ENCODE results near the gene BZW2. TPM values are rescaled to one million over a fixed set of nuclear protein-coding genes. Genes with fewer than 3 reads are reported as not detected.

The BZW2 gene
- total RNA-seq, 1 experiment from 2014 or later, result 80.9 TPM

GRCh38 chr7:16668049-16668858 lies 22.3 kb downstream of the BZW2 start:
- DNase-seq (ENCODE audit: low read depth, low spot score) (peak; percentile 96), ATAC-seq (peak; percentile 96)
- Histone ChIP-seq H3K4me3 (ENCODE audit: low read depth in 2 of 2, low read length in 2 of 2) (peak overlapping the region in 1 of 2 experiments; percentile 12; a peak in 1 of 4 replicates), H3K9me3 (ENCODE audit: control insufficient read depth, insufficient read depth, low read depth, low read length) (no peaks in the 10 kb centered on the region), H3K36me3 (ENCODE audit: control insufficient read depth, insufficient read depth, low read length) (no peaks in the 10 kb centered on the region; the same call in 1 of the 2 replicates), H3K27ac (ENCODE audit: low read length) (peak overlapping the region; percentile 65), H3K27me3 (ENCODE audit: control insufficient read depth, insufficient read depth, low read length) (no peaks in the 10 kb centered on the region), H3K4me1 (ENCODE audit: control insufficient read depth, insufficient read depth, low read length) (peaks cover 16% of the 10 kb centered on the region)
- in situ Hi-C loops (cut with HindIII; ENCODE audit: low pct_unique_long_range_greater_than_20kb, low sequenced_read_pairs) (no loop called here), intact Hi-C loops (cut with micrococcal nuclease; ENCODE audit: unreplicated experiment) (no loop called here)
- TF ChIP-seq, protein P1, sequence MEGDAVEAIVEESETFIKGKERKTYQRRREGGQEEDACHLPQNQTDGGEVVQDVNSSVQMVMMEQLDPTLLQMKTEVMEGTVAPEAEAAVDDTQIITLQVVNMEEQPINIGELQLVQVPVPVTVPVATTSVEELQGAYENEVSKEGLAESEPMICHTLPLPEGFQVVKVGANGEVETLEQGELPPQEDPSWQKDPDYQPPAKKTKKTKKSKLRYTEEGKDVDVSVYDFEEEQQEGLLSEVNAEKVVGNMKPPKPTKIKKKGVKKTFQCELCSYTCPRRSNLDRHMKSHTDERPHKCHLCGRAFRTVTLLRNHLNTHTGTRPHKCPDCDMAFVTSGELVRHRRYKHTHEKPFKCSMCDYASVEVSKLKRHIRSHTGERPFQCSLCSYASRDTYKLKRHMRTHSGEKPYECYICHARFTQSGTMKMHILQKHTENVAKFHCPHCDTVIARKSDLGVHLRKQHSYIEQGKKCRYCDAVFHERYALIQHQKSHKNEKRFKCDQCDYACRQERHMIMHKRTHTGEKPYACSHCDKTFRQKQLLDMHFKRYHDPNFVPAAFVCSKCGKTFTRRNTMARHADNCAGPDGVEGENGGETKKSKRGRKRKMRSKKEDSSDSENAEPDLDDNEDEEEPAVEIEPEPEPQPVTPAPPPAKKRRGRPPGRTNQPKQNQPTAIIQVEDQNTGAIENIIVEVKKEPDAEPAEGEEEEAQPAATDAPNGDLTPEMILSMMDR (IDR thresholded peaks at IDR 0.05), result no peak; the same call in 1 of the 2 replicates
- TF ChIP-seq POLR2AphosphoS5 (IDR thresholded peaks at IDR 0.05; ENCODE audit: low read depth, low read length), result peak; percentile 60; the same call in 1 of the 2 replicates
- BruUV-seq (replicated peaks), result TSS peak; percentile 25
- CTCF ChIA-PET, result no interaction called here
- POLR2A ChIA-PET, result no interaction called here

DNA sequence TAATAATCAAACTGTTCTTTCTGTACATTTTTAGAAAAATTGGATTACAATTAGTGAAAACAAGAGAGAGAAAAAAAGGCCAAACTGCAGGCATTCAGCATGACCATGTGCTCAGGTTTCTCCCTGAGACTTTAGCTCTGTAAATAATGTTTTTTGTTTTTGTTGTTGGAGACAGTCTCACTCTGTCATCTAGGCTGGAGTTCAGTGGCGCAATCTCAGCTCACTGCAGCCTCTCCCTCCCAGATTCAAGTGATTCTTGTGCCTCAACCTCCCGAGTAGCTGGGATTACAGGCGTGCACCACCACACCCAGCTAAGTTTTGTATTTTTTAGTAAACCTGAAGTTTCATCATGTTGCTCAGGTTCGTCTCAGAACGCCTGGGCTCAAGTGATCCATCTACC lies 23.0 kb downstream of the BZW2 start:
- no TSS peak for BruUV-seq (replicated peaks)
- no peak for ATAC-seq

More for the DNA sequence above, 23.0 kb downstream of the BZW2 start:
- no peaks in the 10 kb centered on the region for H3K27me3 ChIP-seq (ENCODE audit: control insufficient read depth, insufficient read depth, low read length)
- no peak for TF ChIP-seq TCF7L2 (IDR thresholded peaks at IDR 0.05; ENCODE audit: low read depth, low read length)
- TF ChIP-seq, protein P1 (IDR thresholded peaks at IDR 0.05), result no peak
- TF ChIP-seq SIN3A (IDR thresholded peaks at IDR 0.05; ENCODE audit: borderline replicate concordance, insufficient read depth, low read depth, low read length), result no peak
- TF ChIP-seq POLR2AphosphoS5 (IDR thresholded peaks at IDR 0.05; ENCODE audit: low read depth, low read length), result no peak
- no peak for TF ChIP-seq REST (IDR thresholded peaks at IDR 0.05; ENCODE audit: insufficient read depth in 1 of 2, low read depth in 2 of 2, low read length in 1 of 2)
- ChIA-PET POLR2A (no interaction called here), CTCF (no interaction called here)
- DNase-seq (ENCODE audit: low read depth, low spot score), result no peak
- H3K4me1 ChIP-seq (ENCODE audit: control insufficient read depth, insufficient read depth, low read length), result peaks cover 16% of the 10 kb centered on the region
- no peaks in the 10 kb centered on the region; the same call in 1 of the 2 replicates for H3K36me3 ChIP-seq (ENCODE audit: control insufficient read depth, insufficient read depth, low read length)
- in situ Hi-C loops (cut with HindIII; ENCODE audit: low pct_unique_long_range_greater_than_20kb, low sequenced_read_pairs) (no loop called here), intact Hi-C loops (cut with micrococcal nuclease; ENCODE audit: unreplicated experiment) (no loop called here)
- H3K9me3 ChIP-seq (ENCODE audit: control insufficient read depth, insufficient read depth, low read depth, low read length), result no peaks in the 10 kb centered on the region
- H3K27ac ChIP-seq (ENCODE audit: low read length), result peak overlapping the region; percentile 65
- H3K4me3 ChIP-seq (ENCODE audit: low read depth in 2 of 2, low read length in 2 of 2), result no peak overlapping the region

All from Panc1 (cell line).